MM.1S (cell line): ENCODE results near the gene ACER2.

Experiments
- DNase-seq: peaks from one replicate; pipeline ENCODE4 v3.0.0-alpha.2; 2015
- H2AFZ ChIP-seq: fragments of 300-600 bp; sonication (generic); 2 replicates; pipeline ENCODE4 v1.6.0; 2016; ENCODE audit warnings: antibody characterized with exemption, low read length
- H3F3A ChIP-seq: fragments of 300-600 bp; sonication (generic); 2 replicates; pipeline ENCODE4 v1.6.1; 2016; ENCODE audit warnings: mild to moderate bottlenecking, antibody characterized with exemption, low read length, moderate library complexity, mixed read lengths; ENCODE audit not compliant: insufficient read depth
- H3K27ac ChIP-seq: fragments of 300-600 bp; sonication (generic); 2 replicates; pipeline ENCODE4 v1.5.1; 2016; ENCODE audit warnings: mild to moderate bottlenecking, low read length
- H3K27me3 ChIP-seq: fragments of 300-600 bp; sonication (generic); replicated peaks from 2 replicates; pipeline ENCODE4 v1.6.0; 2016; ENCODE audit warnings: low read length; ENCODE audit not compliant: insufficient read depth
- H3K36me3 ChIP-seq: fragments of 300-600 bp; sonication (generic); replicated peaks from 2 replicates; pipeline ENCODE4 v1.6.1; 2016; ENCODE audit warnings: mild to moderate bottlenecking, low read length, mixed read lengths; ENCODE audit not compliant: insufficient read depth
- H3K4me1 ChIP-seq: fragments of 300-600 bp; sonication (generic); 2 replicates; pipeline ENCODE4 v1.6.1; 2016; ENCODE audit warnings: low read length, mixed read lengths
- H3K4me2 ChIP-seq: fragments of 300-600 bp; sonication (generic); 2 replicates; pipeline ENCODE4 v1.6.0; 2016; ENCODE audit warnings: low read depth, low read length
- H3K4me3 ChIP-seq: fragments of 300-600 bp; sonication (generic); 2 replicates; pipeline ENCODE4 v1.5.1; 2016; ENCODE audit warnings: low read length, mixed read lengths
- H3K79me2 ChIP-seq: fragments of 300-600 bp; sonication (generic); 2 replicates; pipeline ENCODE4 v1.6.1; 2016; ENCODE audit warnings: mixed run types, low read length, mixed read lengths
- H3K9ac ChIP-seq: fragments of 300-600 bp; sonication (generic); 2 replicates; pipeline ENCODE4 v1.6.1; 2016; ENCODE audit warnings: low read length, mixed read lengths
- H3K9me2 ChIP-seq: fragments of 300-600 bp; sonication (generic); replicated peaks from 2 replicates; pipeline ENCODE4 v1.6.1; 2016; ENCODE audit warnings: mild to moderate bottlenecking, low read length, mixed read lengths; ENCODE audit not compliant: insufficient read depth
- H3K9me3 ChIP-seq: fragments of 300-600 bp; sonication (generic); replicated peaks from 2 replicates; pipeline ENCODE4 v1.6.1; 2016; ENCODE audit warnings: mild to moderate bottlenecking, low read length, mixed read lengths; ENCODE audit not compliant: insufficient read depth
- H4K20me1 ChIP-seq: fragments of 300-600 bp; sonication (generic); 2 replicates; pipeline ENCODE4 v1.6.1; 2016; ENCODE audit warnings: mild to moderate bottlenecking, low read length, moderate library complexity, mixed read lengths; ENCODE audit not compliant: insufficient read depth
- EZH2 ChIP-seq: fragments of 300-600 bp; sonication (generic); optimal IDR thresholded peaks from 2 replicates; pipeline ENCODE3; 2017; ENCODE audit warnings: low read depth, mild to moderate bottlenecking, antibody characterized with exemption, low read length, mixed read lengths
- EZH2phosphoT487 ChIP-seq: fragments of 300-600 bp; sonication (generic); IDR thresholded peaks from 2 replicates; pipeline ENCODE4 v1.6.1; 2018; ENCODE audit warnings: antibody characterized with exemption, low read length
- TF ChIP-seq, protein P1 (sequence below): fragments of 300-600 bp; sonication (generic); IDR thresholded peaks from 2 replicates; pipeline ENCODE4 v1.5.1; 2016; ENCODE audit warnings: antibody characterized with exemption, low read length, mixed read lengths

Gene ACER2

DNA sequence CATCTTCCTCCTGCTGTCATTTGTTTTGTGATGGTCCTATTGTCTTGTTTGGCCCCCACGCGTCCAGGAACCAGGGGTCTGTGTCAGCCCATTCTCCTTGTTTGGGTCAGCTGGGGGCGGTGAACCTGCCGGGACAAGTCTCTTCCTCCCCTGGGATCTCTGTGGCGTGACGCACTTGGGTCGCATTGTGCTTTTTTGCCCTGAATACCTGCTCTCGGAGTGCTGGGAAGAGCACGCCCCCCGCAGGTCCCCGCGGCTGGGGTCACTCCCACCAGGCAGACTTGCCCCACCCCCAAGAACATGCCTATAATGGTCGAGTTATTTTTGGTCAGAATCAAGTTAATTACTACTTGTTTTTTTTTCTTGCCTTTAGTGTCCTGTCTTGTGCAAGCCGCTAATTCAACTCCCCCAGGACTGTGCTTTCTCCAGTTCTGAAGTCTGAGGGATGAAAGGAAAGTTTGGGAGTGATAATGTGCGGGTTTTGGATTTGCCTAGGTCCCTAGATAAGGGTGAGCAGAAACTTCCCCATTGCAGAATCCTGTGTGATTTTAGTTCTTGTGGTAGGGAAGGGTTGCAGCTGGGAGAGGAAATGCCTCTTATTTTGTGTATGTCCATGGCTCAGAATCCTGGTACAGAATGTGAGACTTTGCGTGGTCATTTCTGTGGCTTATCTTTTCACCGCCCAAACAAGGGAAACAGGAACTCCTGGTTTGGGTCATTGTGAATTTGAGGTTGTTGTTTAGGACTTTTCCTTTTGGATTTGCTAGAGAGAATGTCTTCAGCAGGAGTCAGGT lies 789 bp downstream of the ACER2 start:
- Histone ChIP-seq H2AFZ (peak overlapping the region; percentile 84), H3K9me3 (no peaks in the 10 kb centered on the region), H3K27me3 (no peaks in the 10 kb centered on the region), H3K4me1 (no peaks in the 10 kb centered on the region), H3K4me2 (peak overlapping the region; percentile 82), H3K27ac (no peak overlapping the region), H3K79me2 (no peaks in the 10 kb centered on the region), H3K9ac (peak overlapping the region; percentile 28; the same call in 1 of the 2 replicates), H3K4me3 (peak overlapping the region; percentile 72), H3K36me3 (no peaks in the 10 kb centered on the region), H3K9me2 (no peaks in the 10 kb centered on the region), H4K20me1 (no peaks in the 10 kb centered on the region), H3F3A (no peaks in the 10 kb centered on the region)
- DNase-seq, result no peak
- TF ChIP-seq EZH2phosphoT487 (no peak), EZH2 (no peak)
- TF ChIP-seq, protein P1, sequence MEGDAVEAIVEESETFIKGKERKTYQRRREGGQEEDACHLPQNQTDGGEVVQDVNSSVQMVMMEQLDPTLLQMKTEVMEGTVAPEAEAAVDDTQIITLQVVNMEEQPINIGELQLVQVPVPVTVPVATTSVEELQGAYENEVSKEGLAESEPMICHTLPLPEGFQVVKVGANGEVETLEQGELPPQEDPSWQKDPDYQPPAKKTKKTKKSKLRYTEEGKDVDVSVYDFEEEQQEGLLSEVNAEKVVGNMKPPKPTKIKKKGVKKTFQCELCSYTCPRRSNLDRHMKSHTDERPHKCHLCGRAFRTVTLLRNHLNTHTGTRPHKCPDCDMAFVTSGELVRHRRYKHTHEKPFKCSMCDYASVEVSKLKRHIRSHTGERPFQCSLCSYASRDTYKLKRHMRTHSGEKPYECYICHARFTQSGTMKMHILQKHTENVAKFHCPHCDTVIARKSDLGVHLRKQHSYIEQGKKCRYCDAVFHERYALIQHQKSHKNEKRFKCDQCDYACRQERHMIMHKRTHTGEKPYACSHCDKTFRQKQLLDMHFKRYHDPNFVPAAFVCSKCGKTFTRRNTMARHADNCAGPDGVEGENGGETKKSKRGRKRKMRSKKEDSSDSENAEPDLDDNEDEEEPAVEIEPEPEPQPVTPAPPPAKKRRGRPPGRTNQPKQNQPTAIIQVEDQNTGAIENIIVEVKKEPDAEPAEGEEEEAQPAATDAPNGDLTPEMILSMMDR, result no peak

DNA sequence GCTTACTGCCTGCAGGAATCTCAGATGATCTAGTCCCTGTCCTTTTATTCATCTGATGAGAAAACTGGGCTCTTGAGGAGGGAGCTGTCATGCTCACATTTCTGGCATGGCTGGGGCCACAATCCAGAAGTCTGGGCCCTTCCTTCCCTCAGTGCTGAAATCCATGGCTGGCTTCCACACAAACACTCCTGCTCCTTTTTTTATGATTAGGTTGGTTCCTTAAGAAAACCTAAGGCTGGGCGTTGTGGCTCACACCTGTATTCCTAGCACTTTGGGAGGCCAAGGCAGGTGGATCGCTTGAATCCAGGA lies 1.3 kb downstream of the ACER2 start:
- no peaks in the 10 kb centered on the region for H3F3A ChIP-seq
- no peak overlapping the region for H3K4me3 ChIP-seq
- no peak overlapping the region for H2AFZ ChIP-seq
- H3K79me2 ChIP-seq, result no peaks in the 10 kb centered on the region
- H3K9me2 ChIP-seq, result no peaks in the 10 kb centered on the region
- no peaks in the 10 kb centered on the region for H3K9me3 ChIP-seq
- no peak overlapping the region for H3K9ac ChIP-seq
- DNase-seq, result no peak
- H3K36me3 ChIP-seq, result no peaks in the 10 kb centered on the region
- TF ChIP-seq EZH2phosphoT487 (no peak), EZH2 (no peak)
- TF ChIP-seq, protein P1, result no peak
- H3K27ac ChIP-seq, result no peak overlapping the region
- H4K20me1 ChIP-seq, result no peaks in the 10 kb centered on the region
- H3K27me3 ChIP-seq, result no peaks in the 10 kb centered on the region
- no peaks in the 10 kb centered on the region for H3K4me1 ChIP-seq
- H3K4me2 ChIP-seq, result peak overlapping the region; percentile 82; the same call in 1 of the 2 replicates

DNA sequence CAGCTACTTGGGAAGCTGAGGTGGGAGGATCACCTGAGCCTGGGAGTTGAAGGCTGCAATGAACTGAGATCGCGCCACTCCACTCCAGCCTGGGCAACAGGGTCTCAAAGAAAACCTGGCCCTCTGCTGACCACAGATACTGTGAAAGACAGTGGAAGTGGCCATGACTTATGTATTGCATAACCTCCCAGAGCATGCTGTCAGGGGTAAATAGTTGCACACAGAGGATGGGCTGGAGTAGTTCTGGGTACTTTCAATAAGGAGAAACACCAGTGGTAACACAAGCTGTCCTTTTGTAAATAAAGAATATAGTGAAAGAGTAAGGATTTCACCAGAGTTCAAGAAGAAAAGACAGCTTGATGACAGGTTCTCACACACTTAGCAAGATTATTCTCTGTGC lies 1.8 kb downstream of the ACER2 start:
- Histone ChIP-seq H3K4me1 (no peaks in the 10 kb centered on the region), H3K27me3 (no peaks in the 10 kb centered on the region), H3K4me2 (no peak overlapping the region), H3F3A (no peaks in the 10 kb centered on the region), H3K79me2 (no peaks in the 10 kb centered on the region), H3K4me3 (no peak overlapping the region), H3K36me3 (no peaks in the 10 kb centered on the region), H3K9me2 (no peaks in the 10 kb centered on the region), H3K9me3 (no peaks in the 10 kb centered on the region), H3K27ac (no peak overlapping the region), H3K9ac (no peak overlapping the region), H4K20me1 (no peaks in the 10 kb centered on the region), H2AFZ (no peak overlapping the region)
- DNase-seq, result no peak
- TF ChIP-seq EZH2phosphoT487 (no peak), EZH2 (no peak)
- TF ChIP-seq, protein P1, result no peak
